Keratinocyte (primary cell): ENCODE data around the gene NPTX1.

Experiments
- CTCF ChIP-seq, 3 experiments: IDR thresholded peaks in 1 of 3; conservative IDR thresholded peaks in 1 of 3; optimal IDR thresholded peaks in 1 of 3; 2 replicates in 2 of 3; 3 replicates in 1 of 3; pipeline versions ENCODE3 to v1.5.1; 2011; ENCODE audit warnings: low read length in 3 of 3, mild to moderate bottlenecking in 3 of 3, moderate library complexity in 2 of 3, control low read depth in 1 of 3, inconsistent platforms in 1 of 3; ENCODE audit not compliant: insufficient read depth in 2 of 3; ENCODE audit errors: extremely low read depth in 1 of 3
- EZH2 ChIP-seq: IDR thresholded peaks from one replicate; pipeline ENCODE4 v1.6.1; 2012; ENCODE audit warnings: inconsistent platforms, mild to moderate bottlenecking, low read length, moderate library complexity

DNA sequence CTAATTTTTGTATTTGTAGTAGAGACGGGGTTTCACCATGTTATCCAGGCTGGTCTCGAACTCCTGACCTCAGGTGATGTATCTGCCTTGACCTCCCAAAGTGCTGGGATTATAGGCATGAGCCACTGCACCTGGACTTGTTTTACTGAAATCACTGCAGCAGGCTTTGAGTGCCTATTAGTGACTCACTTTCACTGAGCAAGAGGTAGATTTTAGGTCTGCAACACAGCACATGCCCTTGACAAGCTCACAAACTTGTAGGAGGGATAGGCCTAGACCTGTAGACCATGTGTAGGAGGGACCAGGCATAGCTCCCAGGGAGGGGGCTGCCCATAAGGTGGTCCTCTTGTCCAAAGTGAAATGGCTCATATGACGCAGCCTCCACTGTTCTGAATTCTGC lies 41.2 kb upstream of the NPTX1 start:
- TF ChIP-seq CTCF (optimal IDR thresholded peaks at IDR 0.05 in 1 of 3, IDR thresholded peaks at IDR 0.05 in 1 of 3, conservative IDR thresholded peaks at IDR 0.05 in 1 of 3; ENCODE audit: extremely low read depth in 1 of 3, insufficient read depth in 2 of 3, low read length in 3 of 3): no peak
- no peak for TF ChIP-seq EZH2
